ENCODE measurements around the gene C14orf132. TPM values are rescaled to one million over a fixed set of nuclear protein-coding genes. Genes with fewer than 3 reads are reported as not detected.

C14orf132 gene
- total and polyA plus RNA-seq, 2 of the 4 experiments (the other 2 are of a cell fraction), result 6.3 to 13.5 TPM

DNA sequence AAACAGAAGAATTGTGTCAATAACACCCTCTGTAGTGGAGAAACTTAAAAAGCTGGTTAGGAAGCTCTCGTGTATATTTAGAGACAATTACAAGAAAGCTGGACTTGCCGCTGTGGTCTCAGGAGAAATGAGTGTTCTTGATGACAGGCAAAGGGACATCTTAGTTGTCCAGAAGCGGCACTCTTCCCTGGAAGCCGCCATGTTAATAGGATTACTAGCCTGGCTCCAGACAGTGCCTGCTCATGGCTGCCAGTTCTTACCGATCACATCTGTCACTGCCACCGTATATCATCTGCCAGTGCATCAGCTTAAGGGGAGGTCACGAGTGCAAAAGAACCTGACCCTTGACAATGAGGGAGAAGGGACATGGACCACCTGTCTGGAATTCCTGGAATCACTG is 48.9 kb downstream of the C14orf132 start:
- Histone ChIP-seq H2AFZ (replicated peaks; ENCODE audit: low read length, poor library complexity) (no peak overlapping the region), H3K4me2 (ENCODE audit: low read depth, low read length) (no peak overlapping the region), H4K20me1 (ENCODE audit: insufficient read depth, low read length) (no peaks in the 10 kb centered on the region), H3K14ac (replicated peaks; ENCODE audit: low read depth, low read length) (no peak overlapping the region), H3K36me3 (ENCODE audit: control insufficient read depth, insufficient read depth, low read length) (peaks cover 29% of the 10 kb centered on the region), H3K4ac (ENCODE audit: low read depth, low read length) (no peak overlapping the region), H2AK9ac (replicated peaks; ENCODE audit: low read depth, low read length, poor library complexity) (no peak overlapping the region), H2BK20ac (ENCODE audit: low read depth, low read length) (no peak overlapping the region), H4K91ac (ENCODE audit: insufficient read depth, low read depth, low read length) (no peak overlapping the region), H3K27ac (ENCODE audit: insufficient read depth, low read length) (no peak overlapping the region), H2BK15ac (ENCODE audit: low read depth, low read length) (no peak overlapping the region), H3K27me3 (ENCODE audit: control insufficient read depth, insufficient read depth, low read length) (no peaks in the 10 kb centered on the region), H4K5ac (ENCODE audit: low read depth, low read length) (no peak overlapping the region), H2BK120ac (ENCODE audit: low read depth, low read length) (no peak overlapping the region), H3K23ac (ENCODE audit: low read depth, low read length) (no peak overlapping the region), H3K4me3 (ENCODE audit: insufficient read depth, low read depth, low read length) (no peak overlapping the region), H3K9me3 (ENCODE audit: control insufficient read depth, insufficient read depth, low read length) (no peaks in the 10 kb centered on the region), H3K79me1 (ENCODE audit: low read depth in 1 of 2, low read length in 2 of 2) (peaks cover 2 to 27% of the 10 kb centered on the region in 2 experiments; a peak in 2 of 4 replicates), H2AK5ac (ENCODE audit: low read depth, low read length) (no peak overlapping the region), H3K4me1 (ENCODE audit: control insufficient read depth, insufficient read depth, low read length) (peaks cover 9% of the 10 kb centered on the region), H4K8ac (ENCODE audit: low read depth in 2 of 2, low read length in 2 of 2) (no peak overlapping the region), H3K18ac (ENCODE audit: low read depth, low read length) (no peak overlapping the region), H3K56ac (ENCODE audit: extremely low read depth, insufficient read depth, low read length) (no peak overlapping the region), H2BK5ac (ENCODE audit: low read depth, low read length, poor library complexity, severe bottlenecking) (no peak overlapping the region), H3K9me1 (ENCODE audit: insufficient read depth, low read length) (peaks cover 12% of the 10 kb centered on the region), H3K9ac (ENCODE audit: low read depth, low read length) (no peak overlapping the region)
- no TSS peak for BruUV-seq (replicated peaks)
- ATAC-seq (ENCODE audit: low read depth), result no peak
- in situ Hi-C loops (cut with MboI; ENCODE audit: low sequenced_read_pairs) (no loop called here), intact Hi-C loops (cut with micrococcal nuclease) (no loop called here), dilution Hi-C loops (cut with HindIII; ENCODE audit: low sequenced_read_pairs, unreplicated experiment) (no loop called here)
- ChIA-PET CTCF (no interaction called here), POLR2A (ENCODE audit: unreplicated experiment) (no interaction called here)
- no peak for TF ChIP-seq RCOR1 (IDR thresholded peaks at IDR 0.05; ENCODE audit: insufficient replicate concordance, low read length)
- TF ChIP-seq, protein P1, sequence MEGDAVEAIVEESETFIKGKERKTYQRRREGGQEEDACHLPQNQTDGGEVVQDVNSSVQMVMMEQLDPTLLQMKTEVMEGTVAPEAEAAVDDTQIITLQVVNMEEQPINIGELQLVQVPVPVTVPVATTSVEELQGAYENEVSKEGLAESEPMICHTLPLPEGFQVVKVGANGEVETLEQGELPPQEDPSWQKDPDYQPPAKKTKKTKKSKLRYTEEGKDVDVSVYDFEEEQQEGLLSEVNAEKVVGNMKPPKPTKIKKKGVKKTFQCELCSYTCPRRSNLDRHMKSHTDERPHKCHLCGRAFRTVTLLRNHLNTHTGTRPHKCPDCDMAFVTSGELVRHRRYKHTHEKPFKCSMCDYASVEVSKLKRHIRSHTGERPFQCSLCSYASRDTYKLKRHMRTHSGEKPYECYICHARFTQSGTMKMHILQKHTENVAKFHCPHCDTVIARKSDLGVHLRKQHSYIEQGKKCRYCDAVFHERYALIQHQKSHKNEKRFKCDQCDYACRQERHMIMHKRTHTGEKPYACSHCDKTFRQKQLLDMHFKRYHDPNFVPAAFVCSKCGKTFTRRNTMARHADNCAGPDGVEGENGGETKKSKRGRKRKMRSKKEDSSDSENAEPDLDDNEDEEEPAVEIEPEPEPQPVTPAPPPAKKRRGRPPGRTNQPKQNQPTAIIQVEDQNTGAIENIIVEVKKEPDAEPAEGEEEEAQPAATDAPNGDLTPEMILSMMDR (conservative IDR thresholded peaks at IDR 0.05; ENCODE audit: low read depth, low read length), result no peak
- no peak for TF ChIP-seq MAZ (IDR thresholded peaks at IDR 0.05; ENCODE audit: borderline replicate concordance, low read depth, low read length)
- TF ChIP-seq CHD1 (IDR thresholded peaks at IDR 0.05; ENCODE audit: low read depth, low read length), result no peak
- no peak for TF ChIP-seq SMC3 (IDR thresholded peaks at IDR 0.05; ENCODE audit: low read depth, low read length)
- no peak for TF ChIP-seq POLR2A (IDR thresholded peaks at IDR 0.05; ENCODE audit: low read depth, low read length)
- TF ChIP-seq MXI1 (IDR thresholded peaks at IDR 0.05; ENCODE audit: borderline replicate concordance, low read depth, low read length), result no peak
- no peak for TF ChIP-seq RAD21 (IDR thresholded peaks at IDR 0.05; ENCODE audit: low read length)
- TF ChIP-seq RFX5 (IDR thresholded peaks at IDR 0.05; ENCODE audit: low read depth, low read length), result no peak
- TF ChIP-seq, protein P2, sequence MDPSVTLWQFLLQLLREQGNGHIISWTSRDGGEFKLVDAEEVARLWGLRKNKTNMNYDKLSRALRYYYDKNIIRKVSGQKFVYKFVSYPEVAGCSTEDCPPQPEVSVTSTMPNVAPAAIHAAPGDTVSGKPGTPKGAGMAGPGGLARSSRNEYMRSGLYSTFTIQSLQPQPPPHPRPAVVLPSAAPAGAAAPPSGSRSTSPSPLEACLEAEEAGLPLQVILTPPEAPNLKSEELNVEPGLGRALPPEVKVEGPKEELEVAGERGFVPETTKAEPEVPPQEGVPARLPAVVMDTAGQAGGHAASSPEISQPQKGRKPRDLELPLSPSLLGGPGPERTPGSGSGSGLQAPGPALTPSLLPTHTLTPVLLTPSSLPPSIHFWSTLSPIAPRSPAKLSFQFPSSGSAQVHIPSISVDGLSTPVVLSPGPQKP (IDR thresholded peaks at IDR 0.05; ENCODE audit: borderline replicate concordance, low read depth, low read length), result no peak
- TF ChIP-seq MAFK (IDR thresholded peaks at IDR 0.05; ENCODE audit: low read depth, low read length), result no peak
- TF ChIP-seq, protein P3, sequence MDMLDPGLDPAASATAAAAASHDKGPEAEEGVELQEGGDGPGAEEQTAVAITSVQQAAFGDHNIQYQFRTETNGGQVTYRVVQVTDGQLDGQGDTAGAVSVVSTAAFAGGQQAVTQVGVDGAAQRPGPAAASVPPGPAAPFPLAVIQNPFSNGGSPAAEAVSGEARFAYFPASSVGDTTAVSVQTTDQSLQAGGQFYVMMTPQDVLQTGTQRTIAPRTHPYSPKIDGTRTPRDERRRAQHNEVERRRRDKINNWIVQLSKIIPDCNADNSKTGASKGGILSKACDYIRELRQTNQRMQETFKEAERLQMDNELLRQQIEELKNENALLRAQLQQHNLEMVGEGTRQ (IDR thresholded peaks at IDR 0.05; ENCODE audit: low read depth, low read length), result no peak
- TF ChIP-seq NFE2L2 (IDR thresholded peaks at IDR 0.05; ENCODE audit: low read depth, low read length), result no peak
- no peak for TF ChIP-seq BHLHE40 (IDR thresholded peaks at IDR 0.05; ENCODE audit: low read depth, low read length)
- TF ChIP-seq FOS (IDR thresholded peaks at IDR 0.05; ENCODE audit: low read depth, low read length), result no peak
- TF ChIP-seq CEBPB (IDR thresholded peaks at IDR 0.05; ENCODE audit: low read depth, low read length), result no peak
- WGBS, 2 experiments (ENCODE audit: extremely low coverage in 2 of 2, insufficient read length in 1 of 2), result 83% methylated on average over 2 of the region's 7 CpGs; no CpG with 5 or more reads in 1 of the 2 experiments
- DNase-seq, result no peak
